SU-DHL-6 (cell line): ENCODE results near the gene PPP1R27.
"Not testable (repeated sequence)": the region's sequence is repeated elsewhere in the genome, so short reads cannot be mapped to it uniquely, and the experiment has no call there.

Experiments used
- H2AFZ ChIP-seq: fragments of 200-600 bp; sonication (generic); 2 replicates; pipeline ENCODE4 v1.6.1; 2014; ENCODE audit warnings: low read depth, mild to moderate bottlenecking, moderate library complexity, mixed read lengths, antibody characterized with exemption, low read length; ENCODE audit not compliant: severe bottlenecking
- H3F3A ChIP-seq: fragments of 200-600 bp; shearing (Covaris generic); 2 replicates; pipeline ENCODE4 v1.6.0; 2016; ENCODE audit warnings: antibody characterized with exemption, mild to moderate bottlenecking; ENCODE audit not compliant: insufficient read depth
- H3K27ac ChIP-seq: fragments of 200-600 bp; sonication (generic); 2 replicates; pipeline ENCODE4 v1.5.1; 2016; ENCODE audit warnings: low read depth, mild to moderate bottlenecking, low read length, moderate library complexity, mixed read lengths
- H3K27me3 ChIP-seq: fragments of 200-600 bp; sonication (generic), shearing (Covaris generic); 2 replicates; pipeline ENCODE4 v1.6.0; 2014; ENCODE audit warnings: mild to moderate bottlenecking, low read length
- H3K36me3 ChIP-seq: fragments of 200-600 bp; sonication (generic); 2 replicates; pipeline ENCODE4 v1.6.1; 2014; ENCODE audit warnings: mild to moderate bottlenecking, low read length, mixed read lengths
- H3K4me2 ChIP-seq: fragments of 300-600, 200-600 bp; shearing (Covaris generic), sonication (generic); 2 replicates; pipeline ENCODE4 v1.6.0; 2014; ENCODE audit warnings: low read length, low read depth, mild to moderate bottlenecking; ENCODE audit not compliant: poor library complexity, severe bottlenecking
- H3K4me3 ChIP-seq: fragments of 200-600 bp; sonication (generic); 2 replicates; pipeline ENCODE4 v1.5.1; 2014; ENCODE audit warnings: antibody characterized with exemption, low read length, mild to moderate bottlenecking, mixed read lengths; ENCODE audit not compliant: insufficient read depth, poor library complexity, severe bottlenecking
- H3K79me2 ChIP-seq: fragments of 200-600 bp; sonication (generic); 2 replicates; pipeline ENCODE4 v1.6.1; 2014; ENCODE audit warnings: mild to moderate bottlenecking, low read length, moderate library complexity; ENCODE audit not compliant: insufficient read depth
- H3K9ac ChIP-seq: fragments of 200-600 bp; sonication (generic); 2 replicates; pipeline ENCODE4 v1.7.0; 2014; ENCODE audit warnings: mild to moderate bottlenecking, low read length
- H3K9me2 ChIP-seq: fragments of 200-600 bp; sonication (generic); replicated peaks from 2 replicates; pipeline ENCODE4 v1.6.1; 2014; ENCODE audit warnings: low read length; ENCODE audit not compliant: insufficient read depth
- H3K9me3 ChIP-seq: fragments of 200-600 bp; sonication (generic); 2 replicates; pipeline ENCODE4 v1.6.1; 2014; ENCODE audit warnings: low read length, mixed read lengths; ENCODE audit not compliant: insufficient read depth
- H4K20me1 ChIP-seq: fragments of 200-600 bp; sonication (generic); 2 replicates; pipeline ENCODE4 v1.6.1; 2014; ENCODE audit warnings: low read depth, mild to moderate bottlenecking, antibody characterized with exemption, low read length, moderate library complexity, mixed read lengths
- CTCF ChIP-seq: fragments of 200-600 bp; sonication (generic); IDR thresholded peaks from one replicate; pipeline ENCODE4 v1.5.1; 2017; ENCODE audit warnings: antibody characterized with exemption, mild to moderate bottlenecking, low read length, moderate library complexity; ENCODE audit not compliant: insufficient read depth, poor library complexity, severe bottlenecking
- EZH2phosphoT487 ChIP-seq: fragments of 200-600 bp; sonication (generic), shearing (Covaris generic); conservative IDR thresholded peaks from 2 replicates; pipeline ENCODE4 v1.6.1; 2018; ENCODE audit warnings: mild to moderate bottlenecking, antibody characterized with exemption, low read length, moderate library complexity, mixed read lengths

The PPP1R27 gene

DNA sequence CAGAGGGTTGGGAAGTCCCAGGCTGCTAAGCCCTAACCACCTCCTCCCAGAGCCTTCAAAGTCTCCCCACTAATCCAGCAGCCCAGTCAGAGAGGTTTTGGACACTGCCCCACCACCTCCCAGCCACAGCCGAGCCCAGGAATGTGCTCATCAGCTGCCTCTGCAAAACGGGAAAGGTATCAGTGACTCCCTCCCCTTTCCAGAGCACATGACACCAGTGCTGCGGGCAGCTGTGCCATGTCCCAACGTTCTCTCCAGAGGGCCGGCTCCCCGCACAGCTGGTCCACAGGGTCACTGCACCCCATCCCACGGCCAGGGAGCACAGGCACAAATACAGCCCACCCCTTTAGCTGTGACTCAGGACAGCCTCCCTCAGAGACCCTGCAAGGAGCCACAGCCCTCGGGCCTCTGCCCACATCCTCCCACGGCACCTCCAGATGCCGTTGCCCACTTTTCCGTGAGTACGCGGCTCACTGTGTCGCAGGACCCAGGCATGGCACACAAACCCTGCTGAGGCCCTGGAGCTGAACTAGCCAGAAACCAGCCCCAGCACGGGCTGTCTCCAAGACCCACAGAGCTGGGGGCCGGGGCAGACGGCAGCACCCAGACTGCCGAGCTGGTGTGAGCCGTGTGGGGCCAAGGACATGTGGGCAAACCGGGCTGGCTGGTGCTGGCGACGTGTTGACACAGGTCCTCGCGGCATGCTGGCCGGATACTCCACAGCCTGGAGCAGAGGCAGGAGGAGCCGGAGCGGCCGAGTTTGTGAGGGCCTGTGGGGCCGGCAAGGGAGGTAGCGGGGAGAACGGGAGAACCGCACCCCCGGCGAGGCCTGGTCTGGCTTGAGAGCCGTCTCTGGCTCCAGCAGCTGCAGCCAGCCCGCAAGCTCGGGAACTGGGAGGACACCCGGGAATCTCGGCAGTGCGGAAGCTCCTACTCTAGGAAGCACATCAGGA lies 6.3 kb upstream of the PPP1R27 start:
- no peaks in the 10 kb centered on the region for H3K27me3 ChIP-seq
- no peak overlapping the region for H3K4me2 ChIP-seq
- TF ChIP-seq CTCF (no peak), EZH2phosphoT487 (no peak)
- no peaks in the 10 kb centered on the region for H3K79me2 ChIP-seq
- no peaks in the 10 kb centered on the region for H3K9me3 ChIP-seq
- H3K36me3 ChIP-seq: no peaks in the 10 kb centered on the region
- H4K20me1 ChIP-seq: no peaks in the 10 kb centered on the region
- no peak overlapping the region for H3K4me3 ChIP-seq
- no peaks in the 10 kb centered on the region for H3K9me2 ChIP-seq
- no peak overlapping the region for H2AFZ ChIP-seq
- no peak overlapping the region for H3K27ac ChIP-seq
- no peaks in the 10 kb centered on the region for H3F3A ChIP-seq
- no peak overlapping the region for H3K9ac ChIP-seq

- not testable (repeated sequence) for H3K9me3 ChIP-seq, H3K4me3 ChIP-seq, H3K9ac ChIP-seq, H3F3A ChIP-seq, H3K27ac ChIP-seq, H2AFZ ChIP-seq, H3K36me3 ChIP-seq, H3K79me2 ChIP-seq, H3K27me3 ChIP-seq, H3K4me2 ChIP-seq, H4K20me1 ChIP-seq, H3K9me2 ChIP-seq
These were observed 5.2 kb upstream of the PPP1R27 start for GRCh38 chr17:81840059-81840458.

- TF ChIP-seq EZH2phosphoT487 (no peak), CTCF (no peak)
- no peaks in the 10 kb centered on the region for H3K9me3 ChIP-seq
- H2AFZ ChIP-seq: no peak overlapping the region
- no peak overlapping the region for H3K9ac ChIP-seq
- H3K36me3 ChIP-seq: no peaks in the 10 kb centered on the region
- no peaks in the 10 kb centered on the region for H3K79me2 ChIP-seq
- H4K20me1 ChIP-seq: no peaks in the 10 kb centered on the region
- H3K9me2 ChIP-seq: no peaks in the 10 kb centered on the region
- H3K4me2 ChIP-seq: no peak overlapping the region
- no peak overlapping the region for H3K27ac ChIP-seq
- no peaks in the 10 kb centered on the region for H3F3A ChIP-seq
- no peaks in the 10 kb centered on the region for H3K27me3 ChIP-seq
- no peak overlapping the region for H3K4me3 ChIP-seq
These were observed 4.5 kb upstream of the PPP1R27 start for GRCh38 chr17:81839301-81839700.

GRCh38 chr17:81838753-81839255 lies 4.0 kb upstream of the PPP1R27 start:
- Histone ChIP-seq H3K9me2 (no peaks in the 10 kb centered on the region), H3K4me2 (no peak overlapping the region), H4K20me1 (no peaks in the 10 kb centered on the region), H3K79me2 (no peaks in the 10 kb centered on the region), H3K4me3 (no peak overlapping the region), H3K9ac (no peak overlapping the region), H3K9me3 (no peaks in the 10 kb centered on the region), H3K27ac (no peak overlapping the region), H3K27me3 (no peaks in the 10 kb centered on the region), H2AFZ (no peak overlapping the region), H3F3A (no peaks in the 10 kb centered on the region), H3K36me3 (no peaks in the 10 kb centered on the region)
- no peak for TF ChIP-seq EZH2phosphoT487
- TF ChIP-seq CTCF: no peak
